Stimulated activated CD8-positive, alpha-beta memory T cell treated with anti-CD3 and anti-CD28 coated beads, Interleukin-4, amount 100 ng/mL, for 1 hour (primary cell): ENCODE measurements around the gene SLC1A7.

Experiments used
- DNase-seq, 2 donors: peaks; one replicate each; pipeline ENCODE4 v3.0.0-alpha.2; 2020; ENCODE audit warnings: low read depth in 2 of 2, low spot score in 1 of 2

SLC1A7 gene

GRCh38 chr1:53062708-53063591 lies 79.5 kb downstream of the SLC1A7 start:
- no peak for DNase-seq

GRCh38 chr1:53061859-53062707 lies 80.4 kb downstream of the SLC1A7 start, which contains the start of gene PODN:
TSS of gene PODN (plus strand) at chr1:53062213. CDS start at chr1:53069856, 7,643 bp downstream.
- no peak for DNase-seq

- no peak for DNase-seq
Observed at GRCh38 chr1:53061123-53061858, 81.1 kb downstream of the SLC1A7 start.

- DNase-seq = no peak
Observed at GRCh38 chr1:53060579-53060978, 81.9 kb downstream of the SLC1A7 start.

GRCh38 chr1:53057127-53057526 lies 85.3 kb downstream of the SLC1A7 start:
- DNase-seq = no peak

- no peak for DNase-seq
Observed at GRCh38 chr1:53051676-53052075, 90.8 kb downstream of the SLC1A7 start.

- DNase-seq = no peak
Observed at GRCh38 chr1:53050310-53050709, 92.1 kb downstream of the SLC1A7 start.

GRCh38 chr1:53049574-53049967 lies 92.9 kb downstream of the SLC1A7 start:
- DNase-seq = no peak

- no peak for DNase-seq
Observed at GRCh38 chr1:53048960-53049573, 93.4 kb downstream of the SLC1A7 start.

GRCh38 chr1:53047737-53048736 lies 94.4 kb downstream of the SLC1A7 start:
- DNase-seq = no peak

GRCh38 chr1:53046930-53047329 lies 95.5 kb downstream of the SLC1A7 start:
- DNase-seq = no peak

GRCh38 chr1:53044926-53045325 lies 97.5 kb downstream of the SLC1A7 start:
- no peak for DNase-seq

GRCh38 chr1:53043271-53043670 lies 99.2 kb downstream of the SLC1A7 start:
- no peak for DNase-seq

- DNase-seq = no peak
Observed at GRCh38 chr1:53038566-53038965, 103.9 kb downstream of the SLC1A7 start.
